Mesenteric fat pad (tissue), 1 donor: Measurements from ENCODE around the gene STK33. TPM values are rescaled to one million over a fixed set of nuclear protein-coding genes. Genes with fewer than 3 reads are reported as not detected.

Experiments used
- DNase-seq: peaks from one replicate; pipeline ENCODE4 v3.0.0-alpha.2; 2020; ENCODE audit warnings: low spot score
- long read RNA-seq: library from polyadenylated mRNA; unstranded; transcript quantifications from one replicate; pipeline ENCODE4 v2.0.0, GENCODE V29; 2020
- total RNA-seq: library from RNA; stranded (reverse); fragmentation: NEBNext Ultra II Directional; extraction: Animal tissue kit (Norgen Biotek cat#: 25700); gene quantifications from one replicate; pipeline ENCODE4 v1.2.1, GENCODE V29; 2021
- donor health status: DM: yes; HTN: yes; CAD: no.

Gene STK33
- 1.3 TPM for total RNA-seq
- long read RNA-seq = 0 reads

GRCh38 chr11:8593935-8594909 is at the start of gene STK33:
Gene STK33 (minus strand): TSS chr11:8594228. CDS start chr11:8474905, 119,323 bp downstream.
- no peak for DNase-seq

GRCh38 chr11:8642196-8642841 is 48.3 kb upstream of the STK33 start:
- DNase-seq = no peak

- DNase-seq = no peak
These were observed 47.3 kb upstream of the STK33 start for GRCh38 chr11:8641332-8641731.

DNA sequence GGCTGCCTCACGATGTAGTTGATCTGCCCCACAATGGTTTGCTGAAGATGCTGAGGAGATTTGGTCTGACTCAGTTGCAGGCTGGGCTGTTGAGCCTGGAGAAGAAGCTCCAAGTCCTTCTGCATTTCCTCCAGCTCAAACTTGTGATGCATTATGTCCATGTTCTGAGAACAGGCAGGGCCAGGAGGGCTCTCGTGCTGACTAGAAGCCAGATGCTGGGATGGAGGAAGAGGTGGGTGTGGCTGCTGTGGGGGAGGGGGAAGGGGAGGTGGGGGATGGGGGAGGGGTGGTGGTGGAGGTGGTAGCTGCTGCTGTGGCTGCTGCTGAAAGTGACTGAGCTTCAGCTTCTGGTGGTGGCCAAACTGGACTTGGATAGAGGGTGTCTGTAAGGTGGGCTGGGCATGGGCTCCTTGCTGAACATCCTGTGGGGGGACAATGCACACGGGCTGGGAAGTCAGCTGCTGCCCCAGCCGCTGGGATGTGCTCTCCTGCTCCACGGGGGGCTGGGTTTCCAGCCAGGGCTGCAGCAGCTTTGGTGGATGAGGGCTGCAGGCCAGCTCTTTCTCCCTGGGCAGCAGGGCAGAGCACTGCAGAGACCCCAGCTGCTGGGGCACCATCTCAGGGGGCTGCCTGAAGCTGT is 46.4 kb upstream of the STK33 start:
- no peak for DNase-seq

- DNase-seq = no peak
These were observed 45.6 kb upstream of the STK33 start for GRCh38 chr11:8639655-8640054.

GRCh38 chr11:8638300-8638699 is 44.3 kb upstream of the STK33 start:
- DNase-seq = no peak

GRCh38 chr11:8636127-8636526 is 42.1 kb upstream of the STK33 start:
- DNase-seq = no peak

DNA sequence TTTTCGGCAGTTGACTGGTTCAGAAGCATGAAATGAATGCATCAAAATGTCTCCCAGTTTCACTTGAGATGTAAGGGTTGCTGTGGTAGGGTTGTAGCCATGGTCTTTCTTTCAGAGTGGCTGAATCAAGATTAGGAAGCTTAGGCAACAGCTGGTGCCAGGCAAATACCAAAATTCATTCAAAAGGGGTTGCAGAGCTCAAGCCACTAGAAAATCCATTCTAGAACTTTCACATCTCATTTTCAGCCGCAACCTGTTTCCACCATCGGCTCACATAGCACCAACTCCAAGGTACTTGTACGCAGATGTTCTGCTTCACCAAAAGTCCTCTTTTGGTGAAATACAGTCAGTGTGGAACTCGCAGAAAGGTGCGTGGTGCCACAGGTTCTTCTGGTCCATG is 40.5 kb upstream of the STK33 start:
- DNase-seq = no peak

DNA sequence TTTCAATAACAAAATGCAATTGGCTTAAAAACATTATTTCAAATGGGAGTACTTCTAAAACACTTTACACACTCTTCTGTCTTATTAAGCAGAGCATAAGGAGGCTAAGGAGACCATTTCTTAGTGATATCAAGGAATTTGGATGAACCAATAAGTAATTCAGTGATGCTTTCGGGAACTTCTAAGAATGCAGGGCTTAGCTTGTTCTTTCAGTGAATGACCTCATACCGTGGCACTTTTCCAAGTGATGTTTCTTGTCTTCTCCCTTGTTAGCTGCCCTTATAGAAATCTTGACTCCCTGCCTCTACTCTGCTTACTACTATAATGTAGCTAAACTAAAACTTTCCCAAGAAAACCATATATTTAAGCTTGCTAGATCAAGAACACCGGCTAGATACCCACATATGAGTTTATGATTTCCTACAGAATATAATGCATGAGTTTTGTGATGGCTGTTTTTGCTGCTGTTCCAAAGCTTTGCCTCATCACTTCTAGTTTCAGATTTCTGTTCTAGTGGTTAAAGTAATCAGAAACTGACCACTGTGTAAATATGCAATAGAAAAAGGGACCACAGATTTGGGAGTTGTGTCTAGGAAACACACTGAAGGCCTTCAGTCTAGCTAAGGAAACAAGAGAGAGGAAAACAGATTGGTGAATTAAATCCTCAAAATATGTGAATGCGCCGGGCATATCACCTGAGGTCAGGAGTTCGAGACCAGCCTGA is 37.5 kb upstream of the STK33 start:
- no peak for DNase-seq

DNA sequence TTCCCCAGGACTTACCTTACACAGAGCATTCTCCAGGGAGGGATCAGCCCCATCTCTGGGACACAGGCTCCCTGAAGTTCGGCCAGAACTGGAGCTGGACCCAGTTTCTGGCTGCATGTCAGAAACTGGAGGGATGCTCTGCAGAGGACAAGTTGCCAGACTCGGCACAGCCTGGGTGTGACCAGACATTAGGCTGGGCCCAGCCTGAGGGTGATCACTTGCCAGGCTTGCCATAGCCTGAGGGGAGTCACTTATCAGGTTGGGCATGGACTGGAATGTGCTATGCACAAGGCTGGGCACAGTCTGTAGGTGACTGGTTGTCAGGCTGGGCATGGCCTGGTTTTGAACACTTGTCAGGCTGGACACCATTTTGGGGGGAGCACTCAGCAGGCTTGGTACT is 30.7 kb upstream of the STK33 start:
- DNase-seq = no peak

- no peak for DNase-seq
These were observed 27.1 kb upstream of the STK33 start for GRCh38 chr11:8621147-8621546.

DNA sequence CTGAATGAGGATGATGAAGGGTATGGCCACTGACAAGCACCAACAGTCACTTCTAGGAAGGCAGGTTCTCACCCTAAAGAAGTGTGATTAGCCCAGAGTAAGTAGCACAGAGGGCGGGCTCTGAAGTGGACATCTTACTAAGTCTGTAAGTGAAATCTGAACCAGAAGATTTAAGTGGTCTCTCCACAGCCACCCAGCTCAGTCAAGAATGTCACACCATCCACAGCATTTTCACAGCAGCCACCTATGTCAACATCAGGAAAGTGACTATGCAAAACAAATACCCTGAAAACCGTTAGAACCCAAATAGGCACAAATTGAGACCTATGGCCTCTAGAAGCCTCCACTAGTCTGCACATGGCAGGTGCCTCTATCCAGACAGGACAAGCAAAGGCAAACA is 23.0 kb upstream of the STK33 start:
- no peak for DNase-seq

DNA sequence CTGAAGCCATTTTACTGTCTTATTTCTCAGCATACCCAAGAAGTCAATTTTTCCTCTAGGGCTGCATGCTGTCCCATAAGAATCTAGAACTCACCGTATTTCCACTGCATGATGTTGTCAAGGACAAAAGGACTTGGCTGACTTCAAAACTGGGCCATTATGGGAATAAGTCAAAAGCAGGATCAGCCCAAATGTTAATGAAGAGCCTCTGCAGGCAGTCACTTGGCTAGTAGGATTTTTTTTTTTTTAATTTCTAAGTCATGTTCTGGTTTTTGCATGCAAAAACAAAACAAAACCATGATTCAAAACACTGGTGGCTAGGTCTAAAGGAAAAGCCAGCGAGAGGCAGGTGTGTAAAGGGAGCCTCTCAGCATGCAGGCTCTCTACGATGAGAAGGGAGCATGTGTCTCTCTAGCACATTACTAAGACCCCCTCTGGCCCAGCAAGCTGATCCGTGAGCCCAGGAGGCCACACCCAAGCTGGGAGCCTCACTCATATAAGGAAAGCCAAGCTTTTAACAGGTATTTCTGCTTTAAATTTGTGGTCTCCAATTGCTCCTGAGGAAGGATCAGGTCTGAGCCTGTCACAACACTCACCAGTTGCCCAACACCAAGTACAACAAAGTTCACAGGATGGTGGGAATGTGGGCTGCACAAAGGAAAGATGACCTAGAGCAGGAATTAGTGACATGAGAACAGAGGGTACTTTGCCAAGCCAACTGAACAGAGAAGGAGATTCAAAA is 21.4 kb upstream of the STK33 start:
- no peak for DNase-seq

- no peak for DNase-seq
These were observed 20.5 kb upstream of the STK33 start for GRCh38 chr11:8614497-8614896.

- DNase-seq = no peak
These were observed 19.0 kb upstream of the STK33 start for GRCh38 chr11:8613036-8613435.

- DNase-seq = no peak
These were observed 18.5 kb upstream of the STK33 start for GRCh38 chr11:8612522-8612921.

DNA sequence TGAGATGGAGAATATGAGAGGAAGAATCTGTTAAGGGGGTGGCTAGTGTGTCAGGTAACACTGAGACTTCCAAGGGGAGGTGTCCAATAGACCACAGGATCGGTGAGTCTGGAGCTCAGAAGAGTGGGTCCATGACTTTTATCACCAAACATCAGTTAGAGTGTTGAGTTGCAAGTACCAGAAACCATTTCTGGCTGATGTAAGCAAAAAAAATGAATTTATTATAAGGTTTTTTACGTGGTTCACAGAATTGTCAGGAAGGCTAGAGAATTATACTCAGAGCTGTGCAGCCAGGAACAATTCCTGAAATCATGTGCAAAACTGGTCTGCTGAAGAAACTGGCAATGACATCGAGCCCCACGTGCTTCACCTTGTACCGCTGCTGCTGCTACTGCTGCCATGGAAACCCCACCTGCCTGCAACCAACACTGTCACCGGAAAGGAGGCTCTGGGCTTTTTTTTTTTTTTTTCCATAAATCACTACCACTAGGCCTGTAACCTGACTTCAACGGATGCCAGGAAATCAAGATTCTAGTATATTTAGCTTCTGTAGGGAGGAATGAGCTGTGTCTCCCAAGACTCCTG is 16.6 kb upstream of the STK33 start:
- no peak for DNase-seq

GRCh38 chr11:8608652-8609051 is 14.6 kb upstream of the STK33 start:
- no peak for DNase-seq

- no peak for DNase-seq
These were observed 12.0 kb upstream of the STK33 start for GRCh38 chr11:8605971-8606563.
